Measurements from ENCODE around the gene LAMC1.

The LAMC1 gene

DNA sequence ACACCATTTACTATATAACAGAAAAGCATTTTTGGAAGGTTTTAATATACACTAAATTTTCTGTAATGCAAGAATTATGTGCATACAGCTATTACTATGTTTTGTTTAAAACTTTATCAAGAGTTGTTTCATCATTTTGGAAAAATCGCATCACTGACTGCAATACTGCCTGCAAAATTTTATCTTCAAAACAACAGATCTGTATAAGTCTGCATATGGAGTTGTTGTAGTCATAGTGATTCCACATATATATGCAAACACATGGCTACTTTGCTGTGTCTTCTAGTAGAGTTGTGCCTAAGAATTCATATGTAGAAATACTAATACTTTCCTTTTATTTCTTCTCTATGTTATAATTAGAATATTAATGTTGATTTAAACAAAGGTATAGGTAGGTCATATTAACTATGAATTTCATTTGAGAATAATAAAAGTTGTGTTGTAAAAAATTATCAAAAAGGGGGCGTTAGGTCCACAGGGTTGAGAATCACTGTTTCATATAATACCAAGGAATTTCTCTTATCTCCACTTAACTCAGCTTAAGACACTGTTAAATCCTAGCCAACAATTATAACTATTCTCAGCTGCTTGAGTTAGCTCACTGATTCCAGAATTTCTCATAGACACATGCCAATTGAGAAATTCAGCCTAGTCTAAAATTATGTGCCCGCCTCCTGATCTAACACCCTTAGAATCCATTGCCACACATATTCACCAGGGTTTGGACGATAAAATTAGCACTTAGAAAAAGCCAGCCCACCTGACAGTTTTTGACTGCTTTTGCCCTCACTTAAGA lies 22.9 kb upstream of the LAMC1 start:
- no peaks in the 10 kb centered on the region for H3K36me3 ChIP-seq (ENCODE audit: control insufficient read depth in 2 of 2, insufficient read depth in 1 of 2, low read length in 2 of 2)
- no peak overlapping the region for H3K4me3 ChIP-seq (ENCODE audit: low read depth, low read length)
- H3K27ac ChIP-seq (ENCODE audit: extremely low read depth, low read depth, low read length) = no peak overlapping the region
- TF ChIP-seq ZNF48 (tag by site-specific recombination; IDR thresholded peaks at IDR 0.05) (no peak), KLF16 (tag by site-specific recombination; IDR thresholded peaks at IDR 0.05) (no peak), BCL11B (tag by site-specific recombination; IDR thresholded peaks at IDR 0.05; ENCODE audit: low read depth) (no peak), GFI1B (tag by site-specific recombination; IDR thresholded peaks at IDR 0.05) (no peak), ZNF555 (tag by site-specific recombination; conservative IDR thresholded peaks at IDR 0.05) (no peak)
- TF ChIP-seq, protein P1, sequence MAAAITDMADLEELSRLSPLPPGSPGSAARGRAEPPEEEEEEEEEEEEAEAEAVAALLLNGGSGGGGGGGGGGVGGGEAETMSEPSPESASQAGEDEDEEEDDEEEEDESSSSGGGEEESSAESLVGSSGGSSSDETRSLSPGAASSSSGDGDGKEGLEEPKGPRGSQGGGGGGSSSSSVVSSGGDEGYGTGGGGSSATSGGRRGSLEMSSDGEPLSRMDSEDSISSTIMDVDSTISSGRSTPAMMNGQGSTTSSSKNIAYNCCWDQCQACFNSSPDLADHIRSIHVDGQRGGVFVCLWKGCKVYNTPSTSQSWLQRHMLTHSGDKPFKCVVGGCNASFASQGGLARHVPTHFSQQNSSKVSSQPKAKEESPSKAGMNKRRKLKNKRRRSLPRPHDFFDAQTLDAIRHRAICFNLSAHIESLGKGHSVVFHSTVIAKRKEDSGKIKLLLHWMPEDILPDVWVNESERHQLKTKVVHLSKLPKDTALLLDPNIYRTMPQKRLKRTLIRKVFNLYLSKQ (tag by site-specific recombination; IDR thresholded peaks at IDR 0.05; ENCODE audit: borderline replicate concordance) = no peak
- H3K9me3 ChIP-seq (ENCODE audit: control insufficient read depth, insufficient read depth, low read depth, low read length) = no peaks in the 10 kb centered on the region
- ChIA-PET POLR2A (no interaction called here), CTCF (interaction anchor here (0.6 to 1.4 kb wide), 3 partner anchors 14 to 235 kb away, joined by 3 to 4 read pairs (median 3); no protein-coding TSS in a partner anchor)
- peaks cover 4% of the 10 kb centered on the region; the same call in 1 of the 2 replicates for H3K4me1 ChIP-seq (ENCODE audit: control insufficient read depth, insufficient read depth, low read length)

DNA sequence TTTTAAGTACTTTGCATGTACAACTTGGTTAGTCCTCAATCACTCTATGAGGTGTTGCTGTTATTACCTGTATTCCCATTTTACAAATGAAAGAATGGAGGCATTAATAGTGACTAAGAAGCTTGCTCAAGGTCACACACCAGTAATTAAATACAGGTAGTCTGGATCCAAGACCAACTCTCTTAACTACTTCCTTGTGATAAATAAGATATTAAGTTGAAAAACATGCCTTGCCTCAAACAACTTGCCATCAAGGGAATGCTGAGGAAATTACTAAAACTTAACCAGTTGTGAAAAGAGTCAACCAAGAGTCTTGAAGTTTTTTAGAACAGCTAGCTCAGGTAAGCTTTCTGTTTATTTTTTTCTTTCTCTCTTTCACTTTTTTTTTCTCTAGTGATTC lies 21.0 kb upstream of the LAMC1 start:
- Histone ChIP-seq H3K27ac (ENCODE audit: extremely low read depth, low read depth, low read length) (no peak overlapping the region), H3K4me1 (ENCODE audit: control insufficient read depth, insufficient read depth, low read length) (peaks cover 4% of the 10 kb centered on the region; the same call in 1 of the 2 replicates), H3K9me3 (ENCODE audit: control insufficient read depth, insufficient read depth, low read depth, low read length) (no peaks in the 10 kb centered on the region), H3K36me3 (ENCODE audit: control insufficient read depth in 2 of 2, insufficient read depth in 1 of 2, low read length in 2 of 2) (no peaks in the 10 kb centered on the region), H3K4me3 (ENCODE audit: low read depth, low read length) (no peak overlapping the region)
- CTCF ChIA-PET = no interaction called here
- POLR2A ChIA-PET = no interaction called here
- TF ChIP-seq WT1 (tag by site-specific recombination; IDR thresholded peaks at IDR 0.05) (no peak), ZNF2 (tag by site-specific recombination; IDR thresholded peaks at IDR 0.05) (no peak), RBAK (tag by site-specific recombination; IDR thresholded peaks at IDR 0.05) (no peak), ZNF10 (tag by site-specific recombination; IDR thresholded peaks at IDR 0.05) (no peak), ZNF623 (tag by site-specific recombination; IDR thresholded peaks at IDR 0.05) (no peak), ZNF157 (tag by site-specific recombination; IDR thresholded peaks at IDR 0.05) (no peak), ZNF596 (tag by site-specific recombination; IDR thresholded peaks at IDR 0.05) (no peak), ZBTB8A (tag by site-specific recombination; IDR thresholded peaks at IDR 0.05) (no peak), ZNF555 (tag by site-specific recombination; conservative IDR thresholded peaks at IDR 0.05) (no peak), ZNF777 (tag by site-specific recombination; IDR thresholded peaks at IDR 0.05; ENCODE audit: borderline replicate concordance) (no peak), ZNF561 (tag by site-specific recombination; IDR thresholded peaks at IDR 0.05; ENCODE audit: borderline replicate concordance) (no peak), ZNF549 (tag by site-specific recombination; IDR thresholded peaks at IDR 0.05) (no peak)
- TF ChIP-seq, protein P2, sequence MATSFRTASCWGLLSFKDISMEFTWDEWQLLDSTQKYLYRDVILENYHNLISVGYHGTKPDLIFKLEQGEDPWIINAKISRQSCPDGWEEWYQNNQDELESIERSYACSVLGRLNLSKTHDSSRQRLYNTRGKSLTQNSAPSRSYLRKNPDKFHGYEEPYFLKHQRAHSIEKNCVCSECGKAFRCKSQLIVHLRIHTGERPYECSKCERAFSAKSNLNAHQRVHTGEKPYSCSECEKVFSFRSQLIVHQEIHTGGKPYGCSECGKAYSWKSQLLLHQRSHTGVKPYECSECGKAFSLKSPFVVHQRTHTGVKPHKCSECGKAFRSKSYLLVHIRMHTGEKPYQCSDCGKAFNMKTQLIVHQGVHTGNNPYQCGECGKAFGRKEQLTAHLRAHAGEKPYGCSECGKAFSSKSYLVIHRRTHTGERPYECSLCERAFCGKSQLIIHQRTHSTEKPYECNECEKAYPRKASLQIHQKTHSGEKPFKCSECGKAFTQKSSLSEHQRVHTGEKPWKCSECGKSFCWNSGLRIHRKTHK (tag by site-specific recombination; IDR thresholded peaks at IDR 0.05) = no peak
- TF ChIP-seq, protein P3, sequence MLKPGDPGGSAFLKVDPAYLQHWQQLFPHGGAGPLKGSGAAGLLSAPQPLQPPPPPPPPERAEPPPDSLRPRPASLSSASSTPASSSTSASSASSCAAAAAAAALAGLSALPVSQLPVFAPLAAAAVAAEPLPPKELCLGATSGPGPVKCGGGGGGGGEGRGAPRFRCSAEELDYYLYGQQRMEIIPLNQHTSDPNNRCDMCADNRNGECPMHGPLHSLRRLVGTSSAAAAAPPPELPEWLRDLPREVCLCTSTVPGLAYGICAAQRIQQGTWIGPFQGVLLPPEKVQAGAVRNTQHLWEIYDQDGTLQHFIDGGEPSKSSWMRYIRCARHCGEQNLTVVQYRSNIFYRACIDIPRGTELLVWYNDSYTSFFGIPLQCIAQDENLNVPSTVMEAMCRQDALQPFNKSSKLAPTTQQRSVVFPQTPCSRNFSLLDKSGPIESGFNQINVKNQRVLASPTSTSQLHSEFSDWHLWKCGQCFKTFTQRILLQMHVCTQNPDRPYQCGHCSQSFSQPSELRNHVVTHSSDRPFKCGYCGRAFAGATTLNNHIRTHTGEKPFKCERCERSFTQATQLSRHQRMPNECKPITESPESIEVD (tag by site-specific recombination; IDR thresholded peaks at IDR 0.05) = no peak
- TF ChIP-seq, protein P4, sequence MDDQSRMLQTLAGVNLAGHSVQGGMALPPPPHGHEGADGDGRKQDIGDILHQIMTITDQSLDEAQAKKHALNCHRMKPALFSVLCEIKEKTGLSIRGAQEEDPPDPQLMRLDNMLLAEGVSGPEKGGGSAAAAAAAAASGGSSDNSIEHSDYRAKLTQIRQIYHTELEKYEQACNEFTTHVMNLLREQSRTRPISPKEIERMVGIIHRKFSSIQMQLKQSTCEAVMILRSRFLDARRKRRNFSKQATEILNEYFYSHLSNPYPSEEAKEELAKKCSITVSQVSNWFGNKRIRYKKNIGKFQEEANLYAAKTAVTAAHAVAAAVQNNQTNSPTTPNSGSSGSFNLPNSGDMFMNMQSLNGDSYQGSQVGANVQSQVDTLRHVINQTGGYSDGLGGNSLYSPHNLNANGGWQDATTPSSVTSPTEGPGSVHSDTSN (CRISPR knock-in tag; IDR thresholded peaks at IDR 0.05) = no peak
- TF ChIP-seq, protein P5, sequence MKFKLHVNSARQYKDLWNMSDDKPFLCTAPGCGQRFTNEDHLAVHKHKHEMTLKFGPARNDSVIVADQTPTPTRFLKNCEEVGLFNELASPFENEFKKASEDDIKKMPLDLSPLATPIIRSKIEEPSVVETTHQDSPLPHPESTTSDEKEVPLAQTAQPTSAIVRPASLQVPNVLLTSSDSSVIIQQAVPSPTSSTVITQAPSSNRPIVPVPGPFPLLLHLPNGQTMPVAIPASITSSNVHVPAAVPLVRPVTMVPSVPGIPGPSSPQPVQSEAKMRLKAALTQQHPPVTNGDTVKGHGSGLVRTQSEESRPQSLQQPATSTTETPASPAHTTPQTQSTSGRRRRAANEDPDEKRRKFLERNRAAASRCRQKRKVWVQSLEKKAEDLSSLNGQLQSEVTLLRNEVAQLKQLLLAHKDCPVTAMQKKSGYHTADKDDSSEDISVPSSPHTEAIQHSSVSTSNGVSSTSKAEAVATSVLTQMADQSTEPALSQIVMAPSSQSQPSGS (tag by site-specific recombination; IDR thresholded peaks at IDR 0.05; ENCODE audit: low read depth) = no peak
- TF ChIP-seq, protein P6, sequence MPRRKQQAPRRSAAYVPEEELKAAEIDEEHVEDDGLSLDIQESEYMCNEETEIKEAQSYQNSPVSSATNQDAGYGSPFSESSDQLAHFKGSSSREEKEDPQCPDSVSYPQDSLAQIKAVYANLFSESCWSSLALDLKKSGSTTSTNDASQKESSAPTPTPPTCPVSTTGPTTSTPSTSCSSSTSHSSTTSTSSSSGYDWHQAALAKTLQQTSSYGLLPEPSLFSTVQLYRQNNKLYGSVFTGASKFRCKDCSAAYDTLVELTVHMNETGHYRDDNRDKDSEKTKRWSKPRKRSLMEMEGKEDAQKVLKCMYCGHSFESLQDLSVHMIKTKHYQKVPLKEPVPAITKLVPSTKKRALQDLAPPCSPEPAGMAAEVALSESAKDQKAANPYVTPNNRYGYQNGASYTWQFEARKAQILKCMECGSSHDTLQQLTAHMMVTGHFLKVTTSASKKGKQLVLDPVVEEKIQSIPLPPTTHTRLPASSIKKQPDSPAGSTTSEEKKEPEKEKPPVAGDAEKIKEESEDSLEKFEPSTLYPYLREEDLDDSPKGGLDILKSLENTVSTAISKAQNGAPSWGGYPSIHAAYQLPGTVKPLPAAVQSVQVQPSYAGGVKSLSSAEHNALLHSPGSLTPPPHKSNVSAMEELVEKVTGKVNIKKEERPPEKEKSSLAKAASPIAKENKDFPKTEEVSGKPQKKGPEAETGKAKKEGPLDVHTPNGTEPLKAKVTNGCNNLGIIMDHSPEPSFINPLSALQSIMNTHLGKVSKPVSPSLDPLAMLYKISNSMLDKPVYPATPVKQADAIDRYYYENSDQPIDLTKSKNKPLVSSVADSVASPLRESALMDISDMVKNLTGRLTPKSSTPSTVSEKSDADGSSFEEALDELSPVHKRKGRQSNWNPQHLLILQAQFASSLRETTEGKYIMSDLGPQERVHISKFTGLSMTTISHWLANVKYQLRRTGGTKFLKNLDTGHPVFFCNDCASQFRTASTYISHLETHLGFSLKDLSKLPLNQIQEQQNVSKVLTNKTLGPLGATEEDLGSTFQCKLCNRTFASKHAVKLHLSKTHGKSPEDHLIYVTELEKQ (tag by site-specific recombination; IDR thresholded peaks at IDR 0.05; ENCODE audit: borderline replicate concordance) = no peak

All from HEK293 (cell line).